ENCODE measurements around the gene RANBP3L.

DNA sequence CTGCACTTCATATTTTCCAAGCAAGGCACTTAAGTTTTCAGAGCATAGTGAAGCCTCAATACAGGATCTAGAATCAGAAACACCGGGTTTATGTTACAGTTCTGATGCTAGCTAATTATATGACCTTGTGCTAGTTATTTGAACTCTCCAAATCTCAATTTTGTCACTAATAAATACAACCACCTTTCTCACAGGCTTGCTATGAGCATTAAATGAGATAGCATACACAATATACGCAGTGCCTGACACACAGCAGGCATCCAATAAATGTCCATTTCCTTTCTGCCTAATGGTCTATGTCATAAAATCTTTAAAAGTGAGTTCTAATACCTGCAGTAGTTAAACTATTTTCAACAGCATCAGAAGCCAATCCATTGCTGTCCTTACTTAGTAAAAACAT lies 92.9 kb downstream of the RANBP3L start:
- TF ChIP-seq, protein P1, sequence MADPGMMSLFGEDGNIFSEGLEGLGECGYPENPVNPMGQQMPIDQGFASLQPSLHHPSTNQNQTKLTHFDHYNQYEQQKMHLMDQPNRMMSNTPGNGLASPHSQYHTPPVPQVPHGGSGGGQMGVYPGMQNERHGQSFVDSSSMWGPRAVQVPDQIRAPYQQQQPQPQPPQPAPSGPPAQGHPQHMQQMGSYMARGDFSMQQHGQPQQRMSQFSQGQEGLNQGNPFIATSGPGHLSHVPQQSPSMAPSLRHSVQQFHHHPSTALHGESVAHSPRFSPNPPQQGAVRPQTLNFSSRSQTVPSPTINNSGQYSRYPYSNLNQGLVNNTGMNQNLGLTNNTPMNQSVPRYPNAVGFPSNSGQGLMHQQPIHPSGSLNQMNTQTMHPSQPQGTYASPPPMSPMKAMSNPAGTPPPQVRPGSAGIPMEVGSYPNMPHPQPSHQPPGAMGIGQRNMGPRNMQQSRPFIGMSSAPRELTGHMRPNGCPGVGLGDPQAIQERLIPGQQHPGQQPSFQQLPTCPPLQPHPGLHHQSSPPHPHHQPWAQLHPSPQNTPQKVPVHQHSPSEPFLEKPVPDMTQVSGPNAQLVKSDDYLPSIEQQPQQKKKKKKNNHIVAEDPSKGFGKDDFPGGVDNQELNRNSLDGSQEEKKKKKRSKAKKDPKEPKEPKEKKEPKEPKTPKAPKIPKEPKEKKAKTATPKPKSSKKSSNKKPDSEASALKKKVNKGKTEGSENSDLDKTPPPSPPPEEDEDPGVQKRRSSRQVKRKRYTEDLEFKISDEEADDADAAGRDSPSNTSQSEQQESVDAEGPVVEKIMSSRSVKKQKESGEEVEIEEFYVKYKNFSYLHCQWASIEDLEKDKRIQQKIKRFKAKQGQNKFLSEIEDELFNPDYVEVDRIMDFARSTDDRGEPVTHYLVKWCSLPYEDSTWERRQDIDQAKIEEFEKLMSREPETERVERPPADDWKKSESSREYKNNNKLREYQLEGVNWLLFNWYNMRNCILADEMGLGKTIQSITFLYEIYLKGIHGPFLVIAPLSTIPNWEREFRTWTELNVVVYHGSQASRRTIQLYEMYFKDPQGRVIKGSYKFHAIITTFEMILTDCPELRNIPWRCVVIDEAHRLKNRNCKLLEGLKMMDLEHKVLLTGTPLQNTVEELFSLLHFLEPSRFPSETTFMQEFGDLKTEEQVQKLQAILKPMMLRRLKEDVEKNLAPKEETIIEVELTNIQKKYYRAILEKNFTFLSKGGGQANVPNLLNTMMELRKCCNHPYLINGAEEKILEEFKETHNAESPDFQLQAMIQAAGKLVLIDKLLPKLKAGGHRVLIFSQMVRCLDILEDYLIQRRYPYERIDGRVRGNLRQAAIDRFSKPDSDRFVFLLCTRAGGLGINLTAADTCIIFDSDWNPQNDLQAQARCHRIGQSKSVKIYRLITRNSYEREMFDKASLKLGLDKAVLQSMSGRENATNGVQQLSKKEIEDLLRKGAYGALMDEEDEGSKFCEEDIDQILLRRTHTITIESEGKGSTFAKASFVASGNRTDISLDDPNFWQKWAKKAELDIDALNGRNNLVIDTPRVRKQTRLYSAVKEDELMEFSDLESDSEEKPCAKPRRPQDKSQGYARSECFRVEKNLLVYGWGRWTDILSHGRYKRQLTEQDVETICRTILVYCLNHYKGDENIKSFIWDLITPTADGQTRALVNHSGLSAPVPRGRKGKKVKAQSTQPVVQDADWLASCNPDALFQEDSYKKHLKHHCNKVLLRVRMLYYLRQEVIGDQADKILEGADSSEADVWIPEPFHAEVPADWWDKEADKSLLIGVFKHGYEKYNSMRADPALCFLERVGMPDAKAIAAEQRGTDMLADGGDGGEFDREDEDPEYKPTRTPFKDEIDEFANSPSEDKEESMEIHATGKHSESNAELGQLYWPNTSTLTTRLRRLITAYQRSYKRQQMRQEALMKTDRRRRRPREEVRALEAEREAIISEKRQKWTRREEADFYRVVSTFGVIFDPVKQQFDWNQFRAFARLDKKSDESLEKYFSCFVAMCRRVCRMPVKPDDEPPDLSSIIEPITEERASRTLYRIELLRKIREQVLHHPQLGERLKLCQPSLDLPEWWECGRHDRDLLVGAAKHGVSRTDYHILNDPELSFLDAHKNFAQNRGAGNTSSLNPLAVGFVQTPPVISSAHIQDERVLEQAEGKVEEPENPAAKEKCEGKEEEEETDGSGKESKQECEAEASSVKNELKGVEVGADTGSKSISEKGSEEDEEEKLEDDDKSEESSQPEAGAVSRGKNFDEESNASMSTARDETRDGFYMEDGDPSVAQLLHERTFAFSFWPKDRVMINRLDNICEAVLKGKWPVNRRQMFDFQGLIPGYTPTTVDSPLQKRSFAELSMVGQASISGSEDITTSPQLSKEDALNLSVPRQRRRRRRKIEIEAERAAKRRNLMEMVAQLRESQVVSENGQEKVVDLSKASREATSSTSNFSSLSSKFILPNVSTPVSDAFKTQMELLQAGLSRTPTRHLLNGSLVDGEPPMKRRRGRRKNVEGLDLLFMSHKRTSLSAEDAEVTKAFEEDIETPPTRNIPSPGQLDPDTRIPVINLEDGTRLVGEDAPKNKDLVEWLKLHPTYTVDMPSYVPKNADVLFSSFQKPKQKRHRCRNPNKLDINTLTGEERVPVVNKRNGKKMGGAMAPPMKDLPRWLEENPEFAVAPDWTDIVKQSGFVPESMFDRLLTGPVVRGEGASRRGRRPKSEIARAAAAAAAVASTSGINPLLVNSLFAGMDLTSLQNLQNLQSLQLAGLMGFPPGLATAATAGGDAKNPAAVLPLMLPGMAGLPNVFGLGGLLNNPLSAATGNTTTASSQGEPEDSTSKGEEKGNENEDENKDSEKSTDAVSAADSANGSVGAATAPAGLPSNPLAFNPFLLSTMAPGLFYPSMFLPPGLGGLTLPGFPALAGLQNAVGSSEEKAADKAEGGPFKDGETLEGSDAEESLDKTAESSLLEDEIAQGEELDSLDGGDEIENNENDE (IDR thresholded peaks at IDR 0.05; ENCODE audit: low read depth, low read length), result no peak
- TF ChIP-seq EZH2 (IDR thresholded peaks at IDR 0.05; ENCODE audit: borderline replicate concordance, low read depth, low read length) (no peak), NONO (IDR thresholded peaks at IDR 0.05; ENCODE audit: low read depth in 2 of 2, low read length in 1 of 2) (no peak), POLR2A (conservative IDR thresholded peaks at IDR 0.05) (no peak), CREB1 (IDR thresholded peaks at IDR 0.05) (no peak), CREB1 (CRISPR knock-in tag; IDR thresholded peaks at IDR 0.05) (no peak), CBFB (CRISPR knock-in tag; IDR thresholded peaks at IDR 0.05) (no peak), SMAD3 (CRISPR knock-in tag; conservative IDR thresholded peaks at IDR 0.05) (no peak), HMGN3 (IDR thresholded peaks at IDR 0.05; ENCODE audit: borderline replicate concordance, extremely low read depth, insufficient read length, low read depth, low read length) (no peak)
- TF ChIP-seq, protein P2, sequence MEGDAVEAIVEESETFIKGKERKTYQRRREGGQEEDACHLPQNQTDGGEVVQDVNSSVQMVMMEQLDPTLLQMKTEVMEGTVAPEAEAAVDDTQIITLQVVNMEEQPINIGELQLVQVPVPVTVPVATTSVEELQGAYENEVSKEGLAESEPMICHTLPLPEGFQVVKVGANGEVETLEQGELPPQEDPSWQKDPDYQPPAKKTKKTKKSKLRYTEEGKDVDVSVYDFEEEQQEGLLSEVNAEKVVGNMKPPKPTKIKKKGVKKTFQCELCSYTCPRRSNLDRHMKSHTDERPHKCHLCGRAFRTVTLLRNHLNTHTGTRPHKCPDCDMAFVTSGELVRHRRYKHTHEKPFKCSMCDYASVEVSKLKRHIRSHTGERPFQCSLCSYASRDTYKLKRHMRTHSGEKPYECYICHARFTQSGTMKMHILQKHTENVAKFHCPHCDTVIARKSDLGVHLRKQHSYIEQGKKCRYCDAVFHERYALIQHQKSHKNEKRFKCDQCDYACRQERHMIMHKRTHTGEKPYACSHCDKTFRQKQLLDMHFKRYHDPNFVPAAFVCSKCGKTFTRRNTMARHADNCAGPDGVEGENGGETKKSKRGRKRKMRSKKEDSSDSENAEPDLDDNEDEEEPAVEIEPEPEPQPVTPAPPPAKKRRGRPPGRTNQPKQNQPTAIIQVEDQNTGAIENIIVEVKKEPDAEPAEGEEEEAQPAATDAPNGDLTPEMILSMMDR (IDR thresholded peaks at IDR 0.05 in 2 of 3, conservative IDR thresholded peaks at IDR 0.05 in 1 of 3; ENCODE audit: insufficient read depth in 2 of 3, low read depth in 1 of 3, low read length in 3 of 3), result no peak

Measured in K562 (cell line).